D721Med (cell line): Measurements from ENCODE around the gene GBP3.

ENCODE experiments used
- DNase-seq: peaks from one replicate; pipeline ENCODE4 v3.0.0; 2011; ENCODE audit warnings: low spot score; ENCODE audit not compliant: insufficient read length
- FAIRE-seq: peaks from 2 replicates; lab custom pipeline; 2011; peaks lifted over from hg19 to GRCh38; lab: Jason Lieb, UNC
- CTCF ChIP-seq: IDR thresholded peaks from 2 replicates; pipeline ENCODE4 v1.5.1; 2012; ENCODE audit warnings: mild to moderate bottlenecking, control low read depth; ENCODE audit not compliant: insufficient read depth; ENCODE audit errors: missing control alignments

The GBP3 gene

GRCh38 chr1:89044970-89045721 lies 22.5 kb upstream of the GBP3 start:
- FAIRE-seq (no peak), DNase-seq (no peak)
- TF ChIP-seq CTCF, result no peak

- no peak for TF ChIP-seq CTCF
- FAIRE-seq (no peak), DNase-seq (no peak)
These were observed 21.3 kb upstream of the GBP3 start for GRCh38 chr1:89043940-89044339.

GRCh38 chr1:89042491-89042890 lies 19.8 kb upstream of the GBP3 start:
- no peak for FAIRE-seq
- TF ChIP-seq CTCF, result no peak

GRCh38 chr1:89041721-89042120 lies 19.1 kb upstream of the GBP3 start:
- FAIRE-seq (no peak), DNase-seq (no peak)
- TF ChIP-seq CTCF, result no peak

More at GRCh38 chr1:89042491-89042890, 19.8 kb upstream of the GBP3 start:
- no peak for DNase-seq

GRCh38 chr1:89041119-89041641 lies 18.5 kb upstream of the GBP3 start:
- TF ChIP-seq CTCF, result no peak
- no peak for FAIRE-seq
- no peak for DNase-seq

- no peak for TF ChIP-seq CTCF
- no peak for DNase-seq
- no peak for FAIRE-seq
These were observed 17.6 kb upstream of the GBP3 start for GRCh38 chr1:89040315-89040626.

GRCh38 chr1:89037186-89037585 lies 14.5 kb upstream of the GBP3 start:
- no peak for TF ChIP-seq CTCF
- FAIRE-seq (no peak), DNase-seq (no peak)
